Body of pancreas (tissue), 4 donors: ENCODE measurements around the gene RRM2.

Experiments
- POLR2A ChIP-seq, 3 donors: fragments of 450-650 bp; IDR thresholded peaks; one replicate each; pipeline ENCODE4 v1.6.1; 2016; ENCODE audit warnings: antibody characterized with exemption in 3 of 3, mild to moderate bottlenecking in 2 of 3
- TF ChIP-seq, protein P1 (sequence below), 7 experiments: fragments of 450-650 bp in 4 of 7; fragments of 200-600 bp in 3 of 7; sonication (generic) in 3 of 7; IDR thresholded peaks; one replicate each; pipeline ENCODE4 v1.5.1; 2016 to 2019; ENCODE audit warnings: antibody characterized with exemption in 7 of 7

DNA sequence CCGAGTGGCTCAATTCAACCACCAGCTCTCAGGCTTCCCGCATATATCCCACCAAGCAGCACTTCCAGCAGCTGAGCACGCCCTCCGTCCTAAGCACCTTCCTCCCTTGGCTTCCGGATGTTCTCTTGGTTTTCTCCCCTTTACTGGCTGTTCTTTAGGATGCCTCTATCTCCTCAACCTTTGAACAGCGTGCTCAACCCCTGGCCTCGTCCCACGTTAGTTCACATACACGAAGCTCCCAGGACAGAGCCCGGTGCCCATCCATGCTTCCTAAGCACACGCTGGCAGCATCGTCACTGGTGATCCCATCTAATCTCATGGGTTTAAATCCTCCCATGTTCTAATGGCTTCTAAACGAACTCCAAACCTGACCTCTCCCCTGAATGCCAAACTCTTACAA is 46.0 kb upstream of the RRM2 start:
- no peak for TF ChIP-seq POLR2A (IDR thresholded peaks at IDR 0.05)
- TF ChIP-seq, protein P1, sequence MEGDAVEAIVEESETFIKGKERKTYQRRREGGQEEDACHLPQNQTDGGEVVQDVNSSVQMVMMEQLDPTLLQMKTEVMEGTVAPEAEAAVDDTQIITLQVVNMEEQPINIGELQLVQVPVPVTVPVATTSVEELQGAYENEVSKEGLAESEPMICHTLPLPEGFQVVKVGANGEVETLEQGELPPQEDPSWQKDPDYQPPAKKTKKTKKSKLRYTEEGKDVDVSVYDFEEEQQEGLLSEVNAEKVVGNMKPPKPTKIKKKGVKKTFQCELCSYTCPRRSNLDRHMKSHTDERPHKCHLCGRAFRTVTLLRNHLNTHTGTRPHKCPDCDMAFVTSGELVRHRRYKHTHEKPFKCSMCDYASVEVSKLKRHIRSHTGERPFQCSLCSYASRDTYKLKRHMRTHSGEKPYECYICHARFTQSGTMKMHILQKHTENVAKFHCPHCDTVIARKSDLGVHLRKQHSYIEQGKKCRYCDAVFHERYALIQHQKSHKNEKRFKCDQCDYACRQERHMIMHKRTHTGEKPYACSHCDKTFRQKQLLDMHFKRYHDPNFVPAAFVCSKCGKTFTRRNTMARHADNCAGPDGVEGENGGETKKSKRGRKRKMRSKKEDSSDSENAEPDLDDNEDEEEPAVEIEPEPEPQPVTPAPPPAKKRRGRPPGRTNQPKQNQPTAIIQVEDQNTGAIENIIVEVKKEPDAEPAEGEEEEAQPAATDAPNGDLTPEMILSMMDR (IDR thresholded peaks at IDR 0.05) = no peak
